ENCODE measurements around the gene NTNG1. TPM values are rescaled to one million over a fixed set of nuclear protein-coding genes. Genes with fewer than 3 reads are reported as not detected.

NTNG1 gene
- total and polyA plus RNA-seq, 4 donors, result 0.72 to 26.7 (median 3.9) TPM

GRCh38 chr1:107464827-107465226 lies 324.0 kb downstream of the NTNG1 start:
- Histone ChIP-seq H3K9me3 (ENCODE audit: control insufficient read depth in 4 of 4, insufficient read depth in 3 of 4, low read length in 3 of 4) (no peaks in the 10 kb centered on the region), H3K27ac (ENCODE audit: low read depth in 1 of 2, low read length in 1 of 2) (no peak overlapping the region), H3K9ac (ENCODE audit: insufficient read depth in 1 of 2, low read length in 2 of 2) (no peak overlapping the region), H3K27me3 (ENCODE audit: control insufficient read depth in 3 of 3, insufficient read depth in 3 of 3, low read length in 2 of 3) (peaks cover 0 to 11% (median 0%) of the 10 kb centered on the region in 3 donors), H3K36me3 (ENCODE audit: control insufficient read depth in 4 of 4, insufficient read depth in 4 of 4, low read length in 4 of 4) (no peaks in the 10 kb centered on the region), H3K4me3 (no peak overlapping the region), H3K4me1 (ENCODE audit: control insufficient read depth in 5 of 5, insufficient read depth in 5 of 5, low read length in 5 of 5) (no peaks in the 10 kb centered on the region)
- 69 to 81% methylated on average over 4 of the region's 4 CpGs for WGBS, 2 donors
- TF ChIP-seq CTCF (IDR thresholded peaks at IDR 0.05; ENCODE audit: control extremely low read depth, extremely low read depth), result no peak
- ATAC-seq (ENCODE audit: insufficient read depth, low FRiP score) (no peak), DNase-seq (no peak)

GRCh38 chr1:107467286-107467685 lies 326.4 kb downstream of the NTNG1 start:
- ATAC-seq (ENCODE audit: insufficient read depth, low FRiP score) (no peak), DNase-seq (no peak)
- Histone ChIP-seq H3K27ac (ENCODE audit: low read depth in 1 of 2, low read length in 1 of 2) (no peak overlapping the region), H3K4me1 (ENCODE audit: control insufficient read depth in 5 of 5, insufficient read depth in 5 of 5, low read length in 5 of 5) (no peaks in the 10 kb centered on the region), H3K4me3 (no peak overlapping the region), H3K36me3 (ENCODE audit: control insufficient read depth in 4 of 4, insufficient read depth in 4 of 4, low read length in 4 of 4) (no peaks in the 10 kb centered on the region), H3K27me3 (ENCODE audit: control insufficient read depth in 3 of 3, insufficient read depth in 3 of 3, low read length in 2 of 3) (peaks cover 0 to 15% (median 0%) of the 10 kb centered on the region in 3 donors), H3K9ac (ENCODE audit: insufficient read depth in 1 of 2, low read length in 2 of 2) (no peak overlapping the region), H3K9me3 (ENCODE audit: control insufficient read depth in 4 of 4, insufficient read depth in 3 of 4, low read length in 3 of 4) (no peaks in the 10 kb centered on the region)
- 70 to 84% methylated on average over 1 of the region's 1 CpG for WGBS, 2 donors
- TF ChIP-seq CTCF (IDR thresholded peaks at IDR 0.05; ENCODE audit: control extremely low read depth, extremely low read depth), result no peak

GRCh38 chr1:107467811-107468210 lies 327.0 kb downstream of the NTNG1 start:
- Histone ChIP-seq H3K4me1 (ENCODE audit: control insufficient read depth in 5 of 5, insufficient read depth in 5 of 5, low read length in 5 of 5) (no peaks in the 10 kb centered on the region), H3K27ac (ENCODE audit: low read depth in 1 of 2, low read length in 1 of 2) (no peak overlapping the region), H3K9me3 (ENCODE audit: control insufficient read depth in 4 of 4, insufficient read depth in 3 of 4, low read length in 3 of 4) (no peaks in the 10 kb centered on the region), H3K36me3 (ENCODE audit: control insufficient read depth in 4 of 4, insufficient read depth in 4 of 4, low read length in 4 of 4) (no peaks in the 10 kb centered on the region), H3K4me3 (no peak overlapping the region), H3K9ac (ENCODE audit: insufficient read depth in 1 of 2, low read length in 2 of 2) (no peak overlapping the region), H3K27me3 (ENCODE audit: control insufficient read depth in 3 of 3, insufficient read depth in 3 of 3, low read length in 2 of 3) (peaks cover 0 to 12% (median 0%) of the 10 kb centered on the region in 3 donors)
- 94 to 97% methylated on average over 3 of the region's 3 CpGs for WGBS, 2 donors
- no peak for TF ChIP-seq CTCF (IDR thresholded peaks at IDR 0.05; ENCODE audit: control extremely low read depth, extremely low read depth)
- ATAC-seq (ENCODE audit: insufficient read depth, low FRiP score) (no peak), DNase-seq (no peak)

GRCh38 chr1:107473065-107473464 lies 332.2 kb downstream of the NTNG1 start:
- H3K4me3 ChIP-seq, result no peak overlapping the region
- no peaks in the 10 kb centered on the region for H3K4me1 ChIP-seq (ENCODE audit: control insufficient read depth in 5 of 5, insufficient read depth in 5 of 5, low read length in 5 of 5)
- DNase-seq (no peak), ATAC-seq (ENCODE audit: insufficient read depth, low FRiP score) (no peak)
- WGBS, 2 donors, result 81 to 86% methylated on average over 2 of the region's 2 CpGs
- peaks cover 0 to 4% (median 0%) of the 10 kb centered on the region in 3 donors for H3K27me3 ChIP-seq (ENCODE audit: control insufficient read depth in 3 of 3, insufficient read depth in 3 of 3, low read length in 2 of 3)
- TF ChIP-seq CTCF (IDR thresholded peaks at IDR 0.05; ENCODE audit: control extremely low read depth, extremely low read depth), result no peak
- no peak overlapping the region for H3K27ac ChIP-seq (ENCODE audit: low read depth in 1 of 2, low read length in 1 of 2)
- no peak overlapping the region for H3K9ac ChIP-seq (ENCODE audit: insufficient read depth in 1 of 2, low read length in 2 of 2)
- H3K36me3 ChIP-seq (ENCODE audit: control insufficient read depth in 4 of 4, insufficient read depth in 4 of 4, low read length in 4 of 4), result no peaks in the 10 kb centered on the region
- peaks cover 0 to 3% (median 0%) of the 10 kb centered on the region in 4 donors for H3K9me3 ChIP-seq (ENCODE audit: control insufficient read depth in 4 of 4, insufficient read depth in 3 of 4, low read length in 3 of 4)
